ENCODE results near the gene EPS8L3.

Gene EPS8L3

DNA sequence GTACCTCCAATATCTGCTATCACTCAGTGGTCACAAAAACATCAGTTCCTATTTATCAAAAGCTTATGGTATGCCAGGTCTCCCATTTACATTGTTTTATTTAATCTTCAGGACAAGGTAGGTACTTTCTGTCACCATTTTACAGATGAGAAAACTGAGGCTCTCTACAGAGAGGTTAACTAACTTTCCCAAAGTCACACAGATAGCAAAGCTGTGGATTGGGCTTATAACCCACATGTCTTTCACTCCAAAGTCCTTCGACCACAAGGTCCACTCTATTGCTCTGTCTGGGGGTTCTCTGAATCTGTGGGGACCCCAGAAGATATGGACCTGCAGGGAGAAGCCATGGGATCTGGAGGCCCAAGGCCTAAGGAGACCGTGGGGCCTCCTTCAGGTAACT lies 26.6 kb upstream of the EPS8L3 start:
- Histone ChIP-seq H3K9ac (ENCODE audit: insufficient read length) (peak overlapping the region; percentile 37), H3K36me3 (ENCODE audit: insufficient read depth, low read length) (no peaks in the 10 kb centered on the region), H3K4me3 (no peak overlapping the region), H3K9me3 (ENCODE audit: low read depth, low read length) (no peaks in the 10 kb centered on the region), H3K27ac (no peak overlapping the region)
- DNase-seq (ENCODE audit: low read depth, low spot score): no peak
- TF ChIP-seq FOXP2 (optimal IDR thresholded peaks at IDR 0.05; ENCODE audit: control extremely low read depth, extremely low read length, insufficient read depth) (no peak), EZH2 (IDR thresholded peaks at IDR 0.05) (no peak), POLR2AphosphoS5 (IDR thresholded peaks at IDR 0.05; ENCODE audit: borderline replicate concordance, low read depth, low read length) (no peak)

DNA sequence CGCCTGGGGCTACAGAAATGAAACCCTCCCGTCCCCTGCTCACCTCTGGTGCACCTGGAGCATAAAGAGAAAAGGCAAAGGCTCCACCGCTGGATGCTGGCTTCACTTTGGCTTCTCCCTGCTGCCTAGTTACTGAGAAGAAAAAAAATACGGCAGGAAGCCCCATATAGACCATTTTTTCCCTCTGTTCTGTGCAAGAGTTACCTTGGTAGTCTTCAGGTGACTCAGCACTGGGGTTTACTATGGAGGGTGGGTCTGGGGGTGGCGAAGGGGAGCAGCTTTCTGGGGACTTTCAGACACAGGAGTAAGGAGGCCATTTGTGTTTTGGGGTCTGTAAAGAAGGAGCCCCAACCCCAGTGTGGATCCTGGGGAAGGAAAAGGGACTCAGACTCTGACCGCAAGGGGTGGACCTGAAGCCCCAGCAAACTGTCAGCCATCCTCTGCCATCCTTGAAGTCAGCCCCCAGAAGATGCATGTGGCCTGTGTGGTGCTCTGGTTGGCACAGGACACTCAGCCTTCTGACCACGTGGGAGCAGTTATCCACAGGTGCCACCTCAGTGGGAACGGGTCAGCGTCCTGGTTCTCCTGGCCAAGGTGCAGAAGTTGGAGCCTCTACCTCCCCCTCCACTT lies 25.9 kb upstream of the EPS8L3 start:
- Histone ChIP-seq H3K9me3 (ENCODE audit: low read depth, low read length) (no peaks in the 10 kb centered on the region), H3K36me3 (ENCODE audit: insufficient read depth, low read length) (no peaks in the 10 kb centered on the region), H3K9ac (ENCODE audit: insufficient read length) (no peak overlapping the region), H3K27ac (no peak overlapping the region), H3K4me3 (no peak overlapping the region)
- no peak for DNase-seq (ENCODE audit: low read depth, low spot score)
- TF ChIP-seq POLR2AphosphoS5 (IDR thresholded peaks at IDR 0.05; ENCODE audit: borderline replicate concordance, low read depth, low read length) (no peak), FOXP2 (optimal IDR thresholded peaks at IDR 0.05; ENCODE audit: control extremely low read depth, extremely low read length, insufficient read depth) (no peak), EZH2 (IDR thresholded peaks at IDR 0.05) (no peak)

DNA sequence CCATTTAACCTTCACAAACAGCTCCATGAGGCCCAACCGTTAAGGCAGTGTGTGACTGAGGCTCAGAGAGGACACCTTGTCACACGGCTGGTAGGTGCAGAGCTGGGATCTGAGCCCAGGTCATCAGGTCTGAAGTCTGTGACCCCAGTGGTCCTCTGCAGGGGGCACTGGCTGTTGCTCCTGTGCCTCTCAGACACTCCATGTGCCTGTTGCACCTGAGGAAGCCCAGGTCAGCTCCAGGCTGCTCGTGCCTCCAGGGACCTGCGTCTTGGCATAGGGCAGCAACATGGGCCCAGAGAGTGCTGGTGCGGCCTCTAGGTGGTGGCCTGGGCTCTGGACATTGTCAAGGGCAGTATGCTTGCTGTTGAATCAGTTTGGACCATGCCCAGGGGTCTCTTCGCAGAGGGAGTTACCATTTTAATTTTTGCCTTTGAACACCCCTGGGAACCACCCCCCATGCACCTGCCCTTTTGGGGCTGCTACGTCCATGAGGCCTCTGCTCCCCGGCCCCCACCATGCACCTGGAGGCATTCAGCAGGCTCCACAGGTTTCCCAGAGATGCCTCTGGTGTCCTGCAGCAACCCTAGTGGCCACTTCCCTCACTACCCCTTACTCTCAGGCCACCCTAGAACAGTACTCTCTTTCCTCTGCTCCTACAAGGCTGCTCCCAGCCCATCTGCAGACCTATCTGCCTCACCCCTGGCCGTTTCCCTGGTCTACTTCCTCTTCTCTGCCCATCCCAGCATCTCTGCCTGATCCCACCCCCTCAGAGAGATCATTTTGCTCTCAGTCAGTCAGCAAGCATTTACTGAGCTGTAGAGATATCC lies 25.2 kb upstream of the EPS8L3 start:
- DNase-seq (ENCODE audit: low read depth, low spot score): no peak
- no peak overlapping the region for H3K27ac ChIP-seq
- TF ChIP-seq EZH2 (IDR thresholded peaks at IDR 0.05): no peak
- no peak for TF ChIP-seq POLR2AphosphoS5 (IDR thresholded peaks at IDR 0.05; ENCODE audit: borderline replicate concordance, low read depth, low read length)
- no peak for TF ChIP-seq FOXP2 (optimal IDR thresholded peaks at IDR 0.05; ENCODE audit: control extremely low read depth, extremely low read length, insufficient read depth)

DNA sequence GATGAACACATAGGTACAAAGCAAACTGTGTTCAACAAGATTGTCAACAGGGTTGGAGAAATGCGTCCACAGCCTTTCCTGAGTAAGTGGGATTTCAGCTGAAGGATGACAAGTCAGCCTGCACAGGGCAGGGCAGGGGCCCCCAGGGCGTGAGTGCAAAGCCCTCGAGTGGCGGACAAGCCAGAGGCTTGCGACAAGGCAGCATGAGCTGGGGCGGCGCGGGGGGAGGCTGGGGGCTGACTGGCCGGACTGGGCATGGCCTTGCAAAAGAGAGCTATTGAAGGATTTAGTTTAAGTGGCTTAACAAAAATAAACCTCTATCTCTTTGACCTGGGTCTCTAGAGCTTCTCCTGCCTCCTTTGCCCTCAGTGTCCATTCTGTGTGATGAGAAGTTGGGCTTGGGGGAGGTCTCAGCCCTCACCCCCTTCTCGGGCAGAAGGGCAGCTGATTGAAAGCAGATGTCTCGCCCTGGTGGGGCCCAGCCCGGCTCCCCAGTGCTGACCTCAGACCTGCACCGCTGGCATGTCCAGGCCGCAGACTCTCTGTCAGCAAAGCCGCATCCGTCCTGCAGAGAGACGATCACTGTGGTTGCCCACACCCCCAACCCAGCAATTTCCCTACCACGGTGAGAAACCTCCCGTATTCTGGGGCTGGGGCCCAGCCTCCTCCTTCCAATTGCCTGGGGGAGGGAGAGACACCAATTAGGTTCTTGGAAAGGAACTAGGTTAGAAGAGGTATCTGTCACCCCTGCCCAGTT lies 24.3 kb upstream of the EPS8L3 start:
- no peak overlapping the region for H3K9ac ChIP-seq (ENCODE audit: insufficient read length)
- no peak for DNase-seq (ENCODE audit: low read depth, low spot score)
- no peaks in the 10 kb centered on the region for H3K36me3 ChIP-seq (ENCODE audit: insufficient read depth, low read length)
- no peak overlapping the region for H3K4me3 ChIP-seq
- no peak overlapping the region for H3K27ac ChIP-seq
- TF ChIP-seq FOXP2 (optimal IDR thresholded peaks at IDR 0.05; ENCODE audit: control extremely low read depth, extremely low read length, insufficient read depth) (no peak), POLR2AphosphoS5 (IDR thresholded peaks at IDR 0.05; ENCODE audit: borderline replicate concordance, low read depth, low read length) (no peak), EZH2 (IDR thresholded peaks at IDR 0.05) (no peak)
- H3K9me3 ChIP-seq (ENCODE audit: low read depth, low read length): no peaks in the 10 kb centered on the region

More for the DNA sequence above, 25.2 kb upstream of the EPS8L3 start:
- H3K9me3 ChIP-seq (ENCODE audit: low read depth, low read length): no peaks in the 10 kb centered on the region
- no peak overlapping the region for H3K9ac ChIP-seq (ENCODE audit: insufficient read length)
- H3K4me3 ChIP-seq: no peak overlapping the region
- no peaks in the 10 kb centered on the region for H3K36me3 ChIP-seq (ENCODE audit: insufficient read depth, low read length)

DNA sequence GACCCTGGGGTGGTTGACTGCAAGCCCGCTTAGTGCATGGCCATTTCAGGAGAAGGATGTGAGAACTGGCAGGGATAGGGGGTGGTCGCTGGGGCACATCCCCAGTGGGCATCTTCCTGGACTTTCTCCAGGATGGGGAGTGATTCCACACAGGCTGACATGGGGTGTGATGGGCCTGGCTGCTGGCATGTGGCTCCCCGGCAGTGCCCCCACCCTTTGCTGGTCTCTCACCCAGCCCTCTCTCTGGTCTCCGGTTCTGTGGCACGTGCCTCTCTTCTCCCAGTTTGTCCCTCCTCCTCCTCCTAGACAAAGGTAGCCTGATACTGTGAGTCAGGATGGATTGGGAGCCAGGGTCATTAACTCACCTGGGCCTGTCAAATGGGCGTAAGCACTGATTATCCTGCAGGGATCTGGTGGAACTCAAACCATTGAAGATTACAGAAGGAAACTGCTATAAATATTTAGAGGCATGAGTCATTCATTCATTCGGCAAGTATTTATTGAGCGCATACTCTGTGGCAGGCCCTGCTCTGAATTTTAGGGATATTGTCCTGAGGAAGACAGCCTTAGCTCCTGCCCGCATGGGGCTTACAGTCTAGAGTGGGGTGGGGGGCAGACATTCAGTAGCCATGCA lies 23.6 kb upstream of the EPS8L3 start:
- DNase-seq (ENCODE audit: low read depth, low spot score): no peak
- no peaks in the 10 kb centered on the region for H3K36me3 ChIP-seq (ENCODE audit: insufficient read depth, low read length)
- H3K9ac ChIP-seq (ENCODE audit: insufficient read length): no peak overlapping the region
- TF ChIP-seq POLR2AphosphoS5 (IDR thresholded peaks at IDR 0.05; ENCODE audit: borderline replicate concordance, low read depth, low read length) (no peak), FOXP2 (optimal IDR thresholded peaks at IDR 0.05; ENCODE audit: control extremely low read depth, extremely low read length, insufficient read depth) (no peak), EZH2 (IDR thresholded peaks at IDR 0.05) (no peak)
- no peak overlapping the region for H3K4me3 ChIP-seq
- H3K9me3 ChIP-seq (ENCODE audit: low read depth, low read length): no peaks in the 10 kb centered on the region
- H3K27ac ChIP-seq: no peak overlapping the region

DNA sequence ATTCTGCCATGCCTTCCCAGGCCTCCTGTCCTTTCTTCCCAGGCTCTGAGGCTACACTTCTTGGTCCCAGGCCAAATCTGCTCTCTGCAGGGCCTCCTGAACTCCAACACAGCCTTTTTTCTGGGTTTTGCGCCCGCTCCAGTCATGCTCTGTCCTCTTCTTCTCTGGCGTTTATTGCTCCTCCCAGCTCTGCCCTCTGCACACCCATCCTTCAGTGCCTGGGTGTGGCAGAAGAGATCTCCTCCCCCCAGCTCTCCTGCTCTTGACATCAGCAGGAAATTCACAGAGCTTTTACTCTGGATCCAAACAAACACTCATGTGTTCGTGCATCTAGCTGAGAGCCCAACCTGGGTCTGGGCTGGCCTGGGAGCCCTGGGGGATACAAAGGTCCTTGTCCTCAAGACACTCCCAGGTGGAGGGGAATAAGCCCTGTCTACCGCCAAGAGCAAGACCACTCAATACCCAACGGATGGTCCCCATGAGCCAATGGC lies 22.9 kb upstream of the EPS8L3 start:
- TF ChIP-seq EZH2 (IDR thresholded peaks at IDR 0.05): no peak
- TF ChIP-seq FOXP2 (optimal IDR thresholded peaks at IDR 0.05; ENCODE audit: control extremely low read depth, extremely low read length, insufficient read depth): no peak
- TF ChIP-seq POLR2AphosphoS5 (IDR thresholded peaks at IDR 0.05; ENCODE audit: borderline replicate concordance, low read depth, low read length): no peak
- H3K9me3 ChIP-seq (ENCODE audit: low read depth, low read length): no peaks in the 10 kb centered on the region
- H3K9ac ChIP-seq (ENCODE audit: insufficient read length): no peak overlapping the region
- H3K4me3 ChIP-seq: no peak overlapping the region
- DNase-seq (ENCODE audit: low read depth, low spot score): no peak
- H3K36me3 ChIP-seq (ENCODE audit: insufficient read depth, low read length): no peaks in the 10 kb centered on the region
- H3K27ac ChIP-seq: no peak overlapping the region

DNA sequence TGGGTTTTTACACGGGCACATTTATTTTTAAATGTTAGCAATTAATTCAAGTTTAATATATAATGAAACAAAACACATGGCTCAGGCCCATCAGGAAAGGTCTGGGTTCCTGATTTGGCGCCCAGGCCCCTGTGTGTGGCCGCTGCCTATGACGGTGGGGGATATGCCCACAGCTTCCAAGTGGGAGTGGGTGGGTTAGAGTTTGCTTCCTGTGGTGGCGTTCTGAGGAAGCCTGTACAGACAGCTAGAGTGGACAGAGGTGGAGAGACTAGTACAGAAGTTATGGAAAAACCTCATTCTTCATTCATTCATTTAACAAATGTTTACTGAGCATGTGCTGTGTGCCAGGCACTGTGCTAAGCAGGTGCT lies 22.4 kb upstream of the EPS8L3 start:
- Histone ChIP-seq H3K9ac (ENCODE audit: insufficient read length) (no peak overlapping the region), H3K9me3 (ENCODE audit: low read depth, low read length) (no peaks in the 10 kb centered on the region), H3K36me3 (ENCODE audit: insufficient read depth, low read length) (no peaks in the 10 kb centered on the region), H3K27ac (no peak overlapping the region), H3K4me3 (no peak overlapping the region)
- no peak for TF ChIP-seq POLR2AphosphoS5 (IDR thresholded peaks at IDR 0.05; ENCODE audit: borderline replicate concordance, low read depth, low read length)
- no peak for TF ChIP-seq EZH2 (IDR thresholded peaks at IDR 0.05)
- no peak for TF ChIP-seq FOXP2 (optimal IDR thresholded peaks at IDR 0.05; ENCODE audit: control extremely low read depth, extremely low read length, insufficient read depth)
- DNase-seq (ENCODE audit: low read depth, low spot score): no peak

Measured in SK-N-MC (cell line).